GM19238 (cell line): ENCODE data around the gene RPS15.

Experiments
- DNase-seq: peaks from one replicate; pipeline ENCODE4 v3.0.0; 2011; ENCODE audit warnings: low spot score; ENCODE audit not compliant: insufficient read length

RPS15 gene

GRCh38 chr19:1401889-1402217, 36.3 kb upstream of the RPS15 start:
- no peak for DNase-seq

GRCh38 chr19:1402411-1403070, 35.7 kb upstream of the RPS15 start:
- no peak for DNase-seq

GRCh38 chr19:1406774-1407527, 31.2 kb upstream of the RPS15 start:
- peak; percentile 99 for DNase-seq

- no peak for DNase-seq
Observed at GRCh38 chr19:1407528-1408299, 30.5 kb upstream of the RPS15 start, which contains the start of gene DAZAP1. Gene DAZAP1 (plus strand): TSS chr19:1407586. CDS start chr19:1407774, 188 bp downstream.

GRCh38 chr19:1408300-1409203, 29.6 kb upstream of the RPS15 start:
- DNase-seq = peak; percentile 51

GRCh38 chr19:1409204-1410005, 28.8 kb upstream of the RPS15 start:
- no peak for DNase-seq

- no peak for DNase-seq
Observed at GRCh38 chr19:1410136-1410786, 27.9 kb upstream of the RPS15 start.

- no peak for DNase-seq
Observed at GRCh38 chr19:1410789-1411188, 27.4 kb upstream of the RPS15 start.

GRCh38 chr19:1411255-1412191, 26.7 kb upstream of the RPS15 start:
- no peak for DNase-seq

- DNase-seq = no peak
Observed at GRCh38 chr19:1412323-1412923, 25.8 kb upstream of the RPS15 start.

- no peak for DNase-seq
Observed at GRCh38 chr19:1412995-1413800, 25.0 kb upstream of the RPS15 start.

GRCh38 chr19:1416014-1416841, 22.0 kb upstream of the RPS15 start:
- no peak for DNase-seq

- no peak for DNase-seq
Observed at GRCh38 chr19:1417145-1417544, 21.1 kb upstream of the RPS15 start.

GRCh38 chr19:1417681-1418495, 20.3 kb upstream of the RPS15 start:
- DNase-seq = no peak

GRCh38 chr19:1418496-1418775, 19.8 kb upstream of the RPS15 start:
- no peak for DNase-seq
